HG02981 (cell line): Measurements from ENCODE around the gene CGB1.

Experiments used
- ATAC-seq: cut with Tn5 transposase; IDR thresholded peaks from one replicate; pipeline ENCODE4 v1.9.1; 2021; ENCODE audit warnings: mild to moderate bottlenecking, moderate library complexity; ENCODE audit not compliant: unreplicated experiment

CGB1 gene

GRCh38 chr19:48999481-49000325 is 37.0 kb downstream of the CGB1 start:
- no peak for ATAC-seq

- no peak for ATAC-seq
Measured at GRCh38 chr19:48997972-48998371, 38.7 kb downstream of the CGB1 start.

- ATAC-seq, result no peak
Measured at GRCh38 chr19:48994035-48994386, 42.7 kb downstream of the CGB1 start.

GRCh38 chr19:48993175-48994034 is 43.3 kb downstream of the CGB1 start, which contains the start of the genes GYS1 and RUVBL2:
Gene GYS1, minus strand, starts transcription at chr19:48993309. Its CDS starts 197 bp downstream, at chr19:48993112.
Gene RUVBL2, plus strand, starts transcription at chr19:48993887. Its CDS starts 25 bp downstream, at chr19:48993912.
- ATAC-seq, result peak; percentile 83

- ATAC-seq, result no peak
Measured at GRCh38 chr19:48992581-48993174, 44.0 kb downstream of the CGB1 start.

- no peak for ATAC-seq
Measured at GRCh38 chr19:48991873-48992580, 44.7 kb downstream of the CGB1 start.

- ATAC-seq, result no peak
Measured at GRCh38 chr19:48991011-48991609, 45.6 kb downstream of the CGB1 start.

- no peak for ATAC-seq
Measured at GRCh38 chr19:48990400-48990799, 46.3 kb downstream of the CGB1 start.

- no peak for ATAC-seq
Measured at GRCh38 chr19:48989701-48990291, 46.9 kb downstream of the CGB1 start.

GRCh38 chr19:48988860-48989259 is 47.8 kb downstream of the CGB1 start:
- ATAC-seq, result no peak

- no peak for ATAC-seq
Measured at GRCh38 chr19:48988286-48988685, 48.4 kb downstream of the CGB1 start.

GRCh38 chr19:48987323-48987722 is 49.4 kb downstream of the CGB1 start:
- no peak for ATAC-seq

GRCh38 chr19:48986211-48986610 is 50.5 kb downstream of the CGB1 start:
- ATAC-seq, result no peak

GRCh38 chr19:48985711-48986110 is 51.0 kb downstream of the CGB1 start:
- no peak for ATAC-seq
